H1 (cell line): ENCODE measurements around the gene INPP5A. TPM values are rescaled to one million over a fixed set of nuclear protein-coding genes. Genes with fewer than 3 reads are reported as not detected.

ENCODE experiments used
- CTCF ChIA-PET: fragments of 300-600 bp; sonication (Branson Sonifier 250); formaldehyde crosslinking; loops from one replicate; lab custom pipeline; 2021; ENCODE audit not compliant: partially characterized antibody; lab: Charles Lee
- POLR2A ChIA-PET: fragments of 300-600 bp; sonication (Branson Sonifier 250); formaldehyde crosslinking; loops from one replicate; lab custom pipeline; 2021; ENCODE audit warnings: inconsistent platforms; ENCODE audit not compliant: partially characterized antibody; lab: Charles Lee
- DNase-seq, 2 experiments: peaks; one replicate each; pipeline versions ENCODE4 v3.0.0 to v3.0.0-alpha.2; 2010 to 2022; ENCODE audit warnings: low spot score in 2 of 2, low read depth in 1 of 2, mixed read lengths in 1 of 2
- FAIRE-seq: peaks from 2 replicates; lab custom pipeline; 2011; peaks lifted over from hg19 to GRCh38; lab: Jason Lieb, UNC
- H2AFZ ChIP-seq: 2 replicates; pipeline ENCODE4 v1.8.1; 2012; ENCODE audit warnings: low read length, inconsistent platforms
- H2AK5ac ChIP-seq: 2 replicates; pipeline ENCODE4 v1.6.1; 2013; ENCODE audit warnings: low read depth, low read length
- H2BK120ac ChIP-seq: replicated peaks from 2 replicates; pipeline ENCODE3; 2013; ENCODE audit warnings: low read depth, low read length, inconsistent platforms
- H2BK12ac ChIP-seq: 2 replicates; pipeline ENCODE4 v1.6.1; 2013; ENCODE audit warnings: low read depth, low read length
- H2BK15ac ChIP-seq: 2 replicates; pipeline ENCODE4 v1.6.1; 2013; ENCODE audit warnings: low read length
- H2BK20ac ChIP-seq: 2 replicates; pipeline ENCODE4 v1.6.1; 2013; ENCODE audit warnings: low read length
- H2BK5ac ChIP-seq: 2 replicates; pipeline ENCODE4 v1.6.1; 2013; ENCODE audit warnings: low read depth, low read length
- H3K14ac ChIP-seq: 2 replicates; pipeline ENCODE4 v1.6.1; 2013; ENCODE audit warnings: inconsistent platforms; ENCODE audit not compliant: insufficient read length
- H3K18ac ChIP-seq: 2 replicates; pipeline ENCODE4 v1.6.1; 2013; ENCODE audit warnings: low read length; ENCODE audit errors: extremely low read depth
- H3K23ac ChIP-seq: 2 replicates; pipeline ENCODE4 v1.6.1; 2013; ENCODE audit warnings: inconsistent platforms; ENCODE audit not compliant: insufficient read length
- H3K23me2 ChIP-seq: 2 replicates; pipeline ENCODE4 v1.6.1; 2013; ENCODE audit warnings: low read depth, low read length
- H3K27ac ChIP-seq: 2 replicates; pipeline ENCODE4 v1.6.1; 2011; ENCODE audit warnings: low read depth, low read length, inconsistent platforms
- H3K27me3 ChIP-seq, 4 experiments: replicated peaks in 1 of 4; 1 replicate in 1 of 4; 2 replicates in 3 of 4; pipeline versions ENCODE4 v1.6.1 to v1.8.1; 2011 to 2013; ENCODE audit warnings: low read length in 3 of 4, mild to moderate bottlenecking in 3 of 4, inconsistent platforms in 2 of 4, mixed read lengths in 2 of 4, moderate library complexity in 1 of 4; ENCODE audit not compliant: control insufficient read depth in 3 of 4, insufficient read depth in 3 of 4; ENCODE audit errors: extremely low read depth in 1 of 4
- H3K36me3 ChIP-seq, 4 experiments: 2 replicates each; pipeline versions ENCODE4 v1.6.1 to v1.8.1; 2011 to 2013; ENCODE audit warnings: mild to moderate bottlenecking in 4 of 4, low read length in 3 of 4, moderate library complexity in 2 of 4, control low read depth in 1 of 4, inconsistent platforms in 1 of 4; ENCODE audit not compliant: insufficient read depth in 4 of 4, control insufficient read depth in 2 of 4
- H3K4ac ChIP-seq: replicated peaks from 2 replicates; pipeline ENCODE3; 2013; ENCODE audit warnings: low read length, low read depth, mixed read lengths, inconsistent platforms; ENCODE audit not compliant: insufficient read length
- H3K4me1 ChIP-seq, 4 experiments: replicated peaks in 1 of 4; 1 replicate in 1 of 4; 2 replicates in 3 of 4; pipeline versions ENCODE4 v1.6.1 to v1.8.1; 2011 to 2013; ENCODE audit warnings: low read length in 3 of 4, inconsistent platforms in 2 of 4, mixed read lengths in 1 of 4; ENCODE audit not compliant: insufficient read depth in 4 of 4, control insufficient read depth in 3 of 4
- H3K4me2 ChIP-seq, 2 experiments: 2 replicates each; pipeline versions ENCODE4 v1.6.1 to v1.8.1; 2011 to 2013; ENCODE audit warnings: low read depth in 2 of 2, low read length in 2 of 2, control low read depth in 1 of 2, inconsistent platforms in 1 of 2, mild to moderate bottlenecking in 1 of 2; ENCODE audit not compliant: insufficient read depth in 1 of 2
- H3K4me3 ChIP-seq, 4 experiments: fragments of 200-600, 300-600 bp in 1 of 4; sonication (generic), shearing (Covaris generic), sonication (Bioruptor Twin) in 1 of 4; 2 replicates each; pipeline versions ENCODE4 v1.5.1 to v1.8.1; 2011 to 2016; ENCODE audit warnings: low read length in 4 of 4, low read depth in 3 of 4, control low read depth in 2 of 4, inconsistent platforms in 2 of 4, mild to moderate bottlenecking in 2 of 4, mixed read lengths in 1 of 4, moderate library complexity in 1 of 4; ENCODE audit not compliant: insufficient read depth in 2 of 4; ENCODE audit errors: extremely low read depth in 1 of 4
- H3K56ac ChIP-seq: replicated peaks from 2 replicates; pipeline ENCODE3; 2013; ENCODE audit warnings: low read depth, mild to moderate bottlenecking, mixed read lengths, low read length, inconsistent platforms; ENCODE audit not compliant: insufficient read length
- H3K79me1 ChIP-seq: 2 replicates; pipeline ENCODE4 v1.6.1; 2013; ENCODE audit warnings: low read depth, low read length, control low read depth
- H3K79me2 ChIP-seq, 2 experiments: 2 replicates each; pipeline versions ENCODE4 v1.6.1 to v1.8.1; 2012 to 2013; ENCODE audit warnings: low read length in 2 of 2, mild to moderate bottlenecking in 2 of 2, inconsistent platforms in 1 of 2; ENCODE audit not compliant: insufficient read depth in 2 of 2, control insufficient read depth in 1 of 2
- H3K9ac ChIP-seq, 4 experiments: replicated peaks in 1 of 4; 1 replicate in 1 of 4; 2 replicates in 3 of 4; pipeline versions ENCODE4 v1.6.1 to v1.8.1; 2011 to 2013; ENCODE audit warnings: low read depth in 3 of 4, low read length in 3 of 4, control low read depth in 2 of 4, mild to moderate bottlenecking in 2 of 4, moderate library complexity in 2 of 4, inconsistent platforms in 1 of 4; ENCODE audit errors: extremely low read depth in 1 of 4
- H3K9me3 ChIP-seq, 2 experiments: 2 replicates each; pipeline versions ENCODE4 v1.6.1 to v1.8.1; 2012 to 2013; ENCODE audit warnings: mild to moderate bottlenecking in 2 of 2, moderate library complexity in 2 of 2, control low read depth in 1 of 2, inconsistent platforms in 1 of 2, low read depth in 1 of 2, low read length in 1 of 2, mixed read lengths in 1 of 2; ENCODE audit not compliant: insufficient read depth in 2 of 2
- H4K20me1 ChIP-seq, 2 experiments: replicated peaks in 1 of 2; 2 replicates each; pipeline versions ENCODE3 to v1.8.1; 2011 to 2013; ENCODE audit warnings: inconsistent platforms in 2 of 2, low read length in 2 of 2, mild to moderate bottlenecking in 1 of 2; ENCODE audit not compliant: insufficient read depth in 2 of 2, control insufficient read depth in 1 of 2
- H4K5ac ChIP-seq: 2 replicates; pipeline ENCODE4 v1.6.1; 2013; ENCODE audit warnings: low read length, low read depth, mixed read lengths, inconsistent platforms; ENCODE audit not compliant: insufficient read length
- H4K8ac ChIP-seq: 2 replicates; pipeline ENCODE4 v1.8.0; 2013; ENCODE audit warnings: mild to moderate bottlenecking, moderate library complexity, low read length, inconsistent platforms; ENCODE audit not compliant: insufficient read depth; ENCODE audit errors: extremely low read depth
- H4K91ac ChIP-seq: replicated peaks from 2 replicates; pipeline ENCODE3; 2013; ENCODE audit warnings: low read length, mixed read lengths, inconsistent platforms; ENCODE audit not compliant: insufficient read length
- CREB1 ChIP-seq: IDR thresholded peaks from 2 replicates; pipeline ENCODE4 v1.6.1; 2012; ENCODE audit warnings: inconsistent platforms
- SP2 ChIP-seq: IDR thresholded peaks from 2 replicates; pipeline ENCODE4 v1.6.1; 2012; ENCODE audit warnings: mild to moderate bottlenecking, low read length, inconsistent platforms
- TBP ChIP-seq: IDR thresholded peaks from 2 replicates; pipeline ENCODE4 v1.6.1; 2011; ENCODE audit warnings: low read depth, low read length, improper control_type of control experiment
- TEAD4 ChIP-seq: IDR thresholded peaks from 2 replicates; pipeline ENCODE4 v1.6.1; 2012; ENCODE audit warnings: low read depth, low read length, inconsistent platforms, mixed read lengths
- polyA plus RNA-seq, 7 experiments: library from polyadenylated mRNA; depleted of rRNA in 3 of 7; stranded (reverse) in 5 of 7; unstranded in 2 of 7; fragments of >200 nt in 5 of 7; fragments of 200-250 nt in 2 of 7; gene quantifications; 1 replicate in 5 of 7; 2 replicates in 1 of 7; 4 replicates in 1 of 7; pipeline versions ENCODE4 v1.2.1 to v1.2.3, GENCODE V29; 2011 to 2013; ENCODE audit warnings: missing spikeins in 2 of 7, mixed read lengths in 2 of 7
- total RNA-seq: library from RNA; stranded (reverse); fragmentation: NEBNext Ultra II Directional; extraction: Animal tissue kit (Norgen Biotek cat#: 25700); gene quantifications from 2 replicates; pipeline ENCODE4 v1.2.1, GENCODE V29; 2021

INPP5A gene
- total and polyA plus RNA-seq, 2 of the 8 experiments (the other 6 are each of a cell fraction or from before 2014, with no cell fraction given), result 19.7 to 27.5 TPM

DNA sequence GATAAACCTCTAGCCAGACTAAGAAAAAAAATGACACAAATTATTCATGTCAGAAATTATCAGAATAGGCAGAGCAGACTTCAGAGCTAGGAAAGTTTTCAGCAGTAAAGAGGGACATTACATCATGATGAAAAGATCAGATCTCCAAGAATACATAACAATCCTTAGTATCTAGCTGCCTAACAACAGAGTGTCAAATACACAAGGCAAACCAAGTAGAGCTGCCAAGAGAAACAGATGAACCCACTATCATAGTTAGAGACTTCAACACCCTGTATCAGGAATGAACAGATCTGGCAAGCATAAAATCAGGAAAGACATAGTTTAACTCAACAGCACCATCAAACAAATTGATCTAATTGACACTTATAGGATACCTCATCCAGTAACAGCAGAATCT is 156.1 kb downstream of the INPP5A start:
- no peak overlapping the region for H4K8ac ChIP-seq
- H3K4ac ChIP-seq, result no peak overlapping the region
- no peak overlapping the region for H4K5ac ChIP-seq
- FAIRE-seq (no peak), DNase-seq (no peak)
- H2BK5ac ChIP-seq, result no peak overlapping the region
- no peak overlapping the region for H2BK15ac ChIP-seq
- no peak overlapping the region for H2BK20ac ChIP-seq
- H3K56ac ChIP-seq, result no peak overlapping the region
- H3K4me2 ChIP-seq, result no peak overlapping the region
- TF ChIP-seq TEAD4, result no peak
- no peak for TF ChIP-seq TBP
- TF ChIP-seq CREB1, result no peak
- no peak for TF ChIP-seq SP2
- no peak overlapping the region for H3K9ac ChIP-seq
- no peak overlapping the region for H2BK120ac ChIP-seq
- H3K14ac ChIP-seq, result no peak overlapping the region
- H3K36me3 ChIP-seq, result no peaks in the 10 kb centered on the region; a peak in 1 of 8 replicates
- no peaks in the 10 kb centered on the region for H3K4me1 ChIP-seq
- no peaks in the 10 kb centered on the region for H3K9me3 ChIP-seq
- peaks cover 0 to 3% of the 10 kb centered on the region in 2 experiments for H4K20me1 ChIP-seq
- H3K79me1 ChIP-seq, result peaks cover 2% of the 10 kb centered on the region; the same call in 1 of the 2 replicates
- H2AFZ ChIP-seq, result no peak overlapping the region
- ChIA-PET POLR2A (interaction anchor here (1.6 kb wide), 1 partner anchor 22 kb away, joined by 3 read pairs; no protein-coding TSS in a partner anchor), CTCF (interaction anchor here (0.7 to 1.7 kb wide), 5 partner anchors 9 to 101 kb away, joined by 3 to 6 read pairs (median 3); no protein-coding TSS in a partner anchor)
- H3K18ac ChIP-seq, result no peak overlapping the region
- no peak overlapping the region for H2BK12ac ChIP-seq
- no peak overlapping the region for H2AK5ac ChIP-seq
- no peaks in the 10 kb centered on the region for H3K79me2 ChIP-seq
- H3K23ac ChIP-seq, result no peak overlapping the region
- no peak overlapping the region for H4K91ac ChIP-seq
- H3K27ac ChIP-seq, result no peak overlapping the region
- H3K23me2 ChIP-seq, result no peaks in the 10 kb centered on the region
- H3K4me3 ChIP-seq, result no peak overlapping the region
- no peaks in the 10 kb centered on the region for H3K27me3 ChIP-seq
